ENCODE data around the gene NUDT5.
"Not testable (repeated sequence)": the region's sequence is repeated elsewhere in the genome, so short reads cannot be mapped to it uniquely, and the experiment has no call there.

NUDT5 gene

DNA sequence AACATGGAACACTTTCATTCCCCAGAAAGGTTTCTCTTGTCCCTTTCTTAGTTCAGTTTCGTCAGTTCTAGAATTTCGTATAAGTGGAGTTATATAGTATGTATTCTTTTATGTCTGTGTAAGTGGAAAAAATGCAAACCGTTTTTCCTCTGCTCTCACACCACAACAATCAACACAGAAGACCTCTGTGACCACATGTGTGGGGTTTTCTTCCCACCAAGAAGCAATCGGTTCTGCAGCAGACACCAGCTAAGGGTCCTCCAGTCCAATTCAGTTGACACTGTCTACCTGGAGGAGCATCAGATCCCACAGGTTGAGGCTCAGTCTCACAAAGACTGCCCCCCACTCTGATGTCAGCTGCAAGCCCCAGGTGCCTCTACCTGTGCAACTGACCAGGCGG lies 6.5 kb upstream of the NUDT5 start:
- no peak for DNase-seq

- no peak for DNase-seq
These were observed 5.9 kb upstream of the NUDT5 start for GRCh38 chr10:12201543-12201942.

- DNase-seq: no peak
These were observed 5.2 kb upstream of the NUDT5 start for GRCh38 chr10:12200850-12201249.

- no peak for DNase-seq
These were observed 2.5 kb upstream of the NUDT5 start for GRCh38 chr10:12198156-12198555.

DNA sequence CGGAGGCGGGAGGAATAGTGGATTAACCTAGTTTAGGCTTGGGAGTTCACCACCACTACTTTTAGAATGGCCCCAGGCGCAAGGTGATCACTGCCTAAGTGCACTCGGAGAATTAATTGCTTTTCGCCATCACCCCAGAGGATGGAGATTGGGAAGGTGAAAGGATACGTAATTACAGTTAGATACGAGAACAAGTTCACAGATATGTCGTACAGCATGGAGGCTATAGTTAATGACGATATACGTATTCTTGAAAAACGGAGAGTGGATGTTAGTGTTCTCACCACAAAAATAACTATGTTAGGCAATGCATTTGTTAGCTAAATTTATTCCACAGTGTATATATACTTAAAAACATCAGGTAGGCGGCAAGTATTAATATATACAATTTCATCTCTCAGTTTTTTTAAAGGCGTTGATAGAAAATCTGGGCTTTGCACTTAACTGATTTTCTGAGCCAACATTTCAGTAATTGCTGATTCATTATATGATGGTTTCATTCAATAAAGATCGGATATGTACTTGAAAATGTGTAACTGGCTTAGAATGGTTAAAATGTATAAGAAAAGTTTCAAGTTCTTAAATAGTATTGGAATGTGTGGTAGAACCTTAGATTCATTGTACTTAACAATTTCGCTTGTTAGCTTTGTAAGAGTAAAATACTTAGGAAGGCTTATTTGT lies 980 bp upstream of the NUDT5 start:
- no peak for DNase-seq

DNA sequence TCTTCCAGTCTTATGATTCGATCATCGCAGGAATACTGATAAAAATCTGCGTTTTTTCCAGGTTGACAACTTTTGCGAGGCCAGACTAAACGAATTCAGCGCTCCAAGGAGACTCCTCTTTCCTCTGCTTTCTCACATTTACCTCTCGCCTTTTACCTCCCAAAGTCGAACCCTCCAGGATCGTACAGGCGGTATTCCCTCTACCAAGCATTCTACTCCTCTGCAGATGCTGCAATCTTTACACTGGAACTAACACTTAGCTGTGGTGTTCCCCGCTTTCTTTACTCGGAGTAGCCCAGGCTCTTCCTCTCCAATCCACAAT lies 449 bp downstream of the NUDT5 start:
- DNase-seq: no peak

DNA sequence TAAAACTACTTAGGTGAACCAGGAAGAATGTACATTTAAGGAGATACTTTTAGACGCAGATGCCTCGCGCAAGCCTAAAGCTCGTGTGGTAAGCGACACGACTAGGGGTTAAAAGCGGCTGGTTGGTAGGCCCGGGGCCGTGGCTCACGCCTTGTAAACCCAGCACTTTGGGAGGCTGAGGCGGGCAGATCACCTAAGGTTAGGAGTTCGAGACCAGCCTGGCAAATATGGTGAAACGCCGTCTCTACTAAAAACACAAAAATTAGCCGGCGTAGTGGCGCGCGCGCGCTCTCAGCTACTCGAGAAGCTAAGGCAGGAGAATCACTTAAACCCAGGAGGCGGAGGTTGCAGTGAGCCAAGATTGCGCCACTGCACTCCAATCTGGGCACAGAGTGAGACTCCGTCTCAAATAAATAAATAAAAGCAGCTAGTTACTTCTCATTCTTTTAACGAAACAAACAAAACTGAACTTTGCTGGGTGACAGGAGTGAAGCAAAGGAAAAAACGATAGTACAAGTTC lies 879 bp downstream of the NUDT5 start:
- DNase-seq: no peak

- DNase-seq: no peak
These were observed 2.5 kb downstream of the NUDT5 start for GRCh38 chr10:12193193-12193592.

DNA sequence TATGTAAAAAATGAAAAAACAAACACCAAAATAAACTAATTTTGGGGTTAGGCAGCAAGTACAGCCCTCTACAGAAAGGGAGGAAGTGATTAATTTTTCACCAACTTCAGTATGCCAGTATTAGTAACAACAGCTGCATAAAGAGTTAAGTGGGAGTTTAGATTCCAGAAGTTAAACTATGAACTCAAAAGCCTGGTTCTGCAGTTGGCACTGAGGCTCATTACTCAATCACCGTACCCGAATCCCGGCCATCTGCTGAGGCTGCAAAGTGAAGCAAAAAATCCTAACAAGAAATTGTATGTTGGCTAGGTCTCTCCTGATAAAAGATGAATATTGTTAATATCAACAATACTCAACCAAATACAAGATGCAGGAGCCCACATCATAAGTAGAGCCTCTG lies 4.0 kb downstream of the NUDT5 start:
- no peak for DNase-seq

GRCh38 chr10:12189426-12189825 lies 6.3 kb downstream of the NUDT5 start:
- DNase-seq: no peak

- no peak for DNase-seq
These were observed 7.0 kb downstream of the NUDT5 start for GRCh38 chr10:12188656-12189055.

DNA sequence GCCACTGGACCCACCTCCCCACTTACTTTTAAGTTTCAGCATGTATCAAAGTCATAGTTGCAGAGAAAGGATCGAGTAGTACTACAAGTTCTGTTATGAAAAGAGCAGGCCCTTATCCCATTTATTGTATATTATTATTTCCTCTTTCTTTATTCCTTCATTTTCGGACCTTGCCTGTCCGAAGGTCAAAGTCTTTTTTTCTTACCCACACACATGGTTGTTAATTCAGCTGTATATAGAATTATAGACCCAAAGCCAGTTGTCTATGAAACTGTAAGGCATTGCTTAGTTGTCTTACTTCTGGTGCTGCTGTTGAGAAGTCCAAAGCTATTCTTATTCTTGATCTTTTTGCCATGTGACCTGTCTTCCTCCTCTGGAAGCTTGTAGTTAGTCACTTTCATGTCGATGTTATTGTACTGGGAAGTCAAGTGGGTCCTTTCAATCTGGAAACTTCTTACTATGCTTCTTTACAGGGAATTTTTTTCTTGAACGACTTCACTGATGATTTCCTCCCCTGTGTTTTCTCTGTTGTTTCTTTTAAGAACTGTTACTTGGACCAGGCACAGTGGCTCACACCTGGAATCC lies 8.3 kb downstream of the NUDT5 start:
- DNase-seq: no peak

DNA sequence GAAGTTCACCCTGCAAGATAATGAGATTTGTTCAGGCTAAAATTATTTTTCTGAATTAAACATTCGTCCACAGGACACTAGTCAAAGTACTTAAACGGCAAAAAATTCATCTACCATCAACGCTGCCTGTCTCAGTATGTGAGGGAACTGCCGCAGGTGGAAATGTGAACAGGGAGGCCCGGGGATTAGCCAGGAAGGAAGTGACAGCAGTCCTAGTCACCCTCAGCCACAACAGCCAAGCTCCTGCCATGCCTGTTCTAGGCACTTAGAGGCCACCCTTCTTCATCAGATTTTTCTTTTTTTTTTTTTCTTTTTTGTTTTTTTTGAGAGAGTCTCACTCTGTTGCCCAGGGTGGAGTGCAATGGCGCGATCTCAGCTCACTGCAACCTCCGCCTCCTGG lies 9.4 kb downstream of the NUDT5 start:
- DNase-seq: no peak

GRCh38 chr10:12184165-12184564 lies 11.5 kb downstream of the NUDT5 start:
- no peak for DNase-seq

- no peak for DNase-seq
These were observed 14.5 kb downstream of the NUDT5 start for GRCh38 chr10:12181065-12181775.

GRCh38 chr10:12180221-12180974 lies 15.3 kb downstream of the NUDT5 start:
- DNase-seq: no peak

GRCh38 chr10:12179606-12180170 lies 16.0 kb downstream of the NUDT5 start:
- no peak for DNase-seq

DNA sequence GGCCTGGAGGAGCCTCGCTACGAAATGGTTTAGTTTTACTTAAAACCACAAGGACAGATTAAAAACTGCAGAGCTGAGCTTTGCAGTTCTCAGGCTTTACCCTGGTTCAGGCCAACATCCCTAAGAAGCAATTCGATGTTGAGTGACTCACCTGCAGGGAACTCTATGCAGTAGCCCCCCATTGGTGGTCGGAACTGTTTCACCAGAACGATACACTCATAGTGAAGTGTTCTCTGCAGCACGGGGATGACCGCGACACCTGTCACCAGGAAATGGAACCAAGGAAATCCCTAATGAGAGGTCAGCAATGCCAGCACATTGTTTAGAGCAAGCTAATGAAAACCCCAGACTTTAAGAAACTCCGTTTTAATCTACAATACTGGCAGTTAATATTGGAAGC lies 18.0 kb downstream of the NUDT5 start:
- no peak for DNase-seq

- DNase-seq: not testable (repeated sequence)
These were observed 24.2 kb downstream of the NUDT5 start for GRCh38 chr10:12171512-12171911.

DNA sequence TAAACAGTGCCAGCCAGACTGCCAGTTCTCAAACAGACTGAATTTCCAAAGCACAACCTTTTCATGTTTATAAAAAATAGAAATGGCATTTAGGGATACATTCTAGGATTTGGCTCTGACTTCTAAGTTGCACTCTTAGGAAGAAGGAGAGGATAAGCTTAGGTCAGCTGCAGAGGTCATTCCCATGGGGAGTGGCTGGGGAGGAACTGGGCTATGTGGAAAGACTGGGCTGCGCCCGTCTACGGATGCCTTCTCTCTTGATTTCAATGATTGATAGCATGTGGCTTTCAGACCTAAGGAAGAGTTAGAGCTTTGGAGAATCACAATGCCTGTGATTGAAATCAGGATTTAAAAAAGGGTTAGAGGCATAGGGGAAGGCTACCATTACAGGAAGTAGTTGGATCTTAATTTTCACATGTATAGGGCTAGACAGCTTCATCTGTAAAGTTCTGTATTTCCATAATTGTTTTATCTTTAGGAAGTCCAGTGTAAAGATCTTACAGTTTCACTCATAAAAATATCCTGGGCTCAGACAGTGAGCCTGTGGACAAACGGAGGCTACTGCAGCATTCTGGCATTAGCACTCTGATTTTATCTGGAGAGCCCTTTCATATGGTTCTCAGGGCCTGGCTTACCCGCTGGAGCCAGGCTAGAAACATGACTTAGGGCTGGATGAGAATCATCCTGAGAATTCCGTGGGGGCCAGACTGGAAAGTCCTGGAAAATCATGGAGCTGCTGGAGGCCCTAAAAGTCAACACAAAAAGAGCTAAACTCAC lies 29.5 kb downstream of the NUDT5 start:
- no peak for DNase-seq

DNA sequence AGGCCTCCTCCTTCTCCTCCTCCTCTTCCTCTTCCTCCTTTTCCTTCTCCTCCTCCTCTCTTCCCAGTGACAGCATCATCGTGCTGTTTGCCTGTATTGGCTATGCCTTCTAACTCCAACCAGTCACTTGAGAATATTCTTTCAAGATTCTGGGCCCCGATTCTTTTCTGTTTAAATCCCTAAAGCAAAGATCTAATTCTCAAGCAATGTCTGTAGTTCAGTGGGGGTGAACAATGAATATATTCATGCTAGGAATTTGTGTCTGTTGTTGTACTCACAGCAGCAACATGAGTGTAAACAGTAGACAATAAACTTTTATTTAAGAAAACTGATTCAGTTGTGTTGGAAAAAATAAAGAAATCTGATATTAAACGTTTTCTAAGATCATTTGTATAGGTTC lies 30.7 kb downstream of the NUDT5 start:
- DNase-seq: no peak

- no peak for DNase-seq
These were observed 31.6 kb downstream of the NUDT5 start for GRCh38 chr10:12164085-12164484.
